ENCODE results near the gene FNDC8. TPM values are rescaled to one million over a fixed set of nuclear protein-coding genes. Genes with fewer than 3 reads are reported as not detected.
"Not testable (repeated sequence)": the region's sequence is repeated elsewhere in the genome, so short reads cannot be mapped to it uniquely, and the experiment has no call there.

The FNDC8 gene
- total and polyA plus RNA-seq, 5 donors from 2014 or later: not detected

- Histone ChIP-seq H3K4me1 (ENCODE audit: control insufficient read depth, insufficient read depth, low read length, poor library complexity, severe bottlenecking) (peaks cover 37% of the 10 kb centered on the region), H3K27me3 (ENCODE audit: control insufficient read depth, insufficient read depth, low read length) (no peaks in the 10 kb centered on the region), H3K36me3 (ENCODE audit: control insufficient read depth, insufficient read depth, low read length) (no peaks in the 10 kb centered on the region), H3K9me3 (ENCODE audit: control insufficient read depth in 2 of 2, low read length in 2 of 2) (no peaks in the 10 kb centered on the region), H3K27ac (ENCODE audit: insufficient read depth, low read length, poor library complexity, severe bottlenecking) (no peak overlapping the region), H3K4me3 (ENCODE audit: low read depth, low read length) (no peak overlapping the region)
- H3K4me1 Mint-ChIP-seq: peaks cover 21 to 92% (median 46%) of the 10 kb centered on the region in 4 donors
- ATAC-seq (ENCODE audit: low read depth in 2 of 2): no peak
- H3K9me3 Mint-ChIP-seq: peaks cover 0 to 5% (median 0%) of the 10 kb centered on the region in 7 donors
- no peaks in the 10 kb centered on the region for H3K36me3 Mint-ChIP-seq
- peak overlapping the region in 3 of 4 donors; percentile 13 to 25 (median 19) for H3K4me3 Mint-ChIP-seq
- DNase-seq: no peak
- H3K27me3 Mint-ChIP-seq: no peaks in the 10 kb centered on the region
- peak overlapping the region; percentile 75 to 95 (median 77) for H3K27ac Mint-ChIP-seq
Observed at GRCh38 chr17:35175638-35176415, 54.4 kb downstream of the FNDC8 start.

- H3K27ac ChIP-seq (ENCODE audit: insufficient read depth, low read length, poor library complexity, severe bottlenecking): no peak overlapping the region
Observed at GRCh38 chr17:35176897-35177296, 55.5 kb downstream of the FNDC8 start.

GRCh38 chr17:35179379-35179778, 58.0 kb downstream of the FNDC8 start:
- H3K27me3 Mint-ChIP-seq; H3K4me3 ChIP-seq (ENCODE audit: low read depth, low read length); H3K4me3 Mint-ChIP-seq; H3K27me3 ChIP-seq (ENCODE audit: control insufficient read depth, insufficient read depth, low read length); H3K9me3 Mint-ChIP-seq; H3K27ac ChIP-seq (ENCODE audit: insufficient read depth, low read length, poor library complexity, severe bottlenecking); H3K36me3 ChIP-seq (ENCODE audit: control insufficient read depth, insufficient read depth, low read length); ATAC-seq (ENCODE audit: low read depth in 2 of 2); DNase-seq; H3K36me3 Mint-ChIP-seq; H3K9me3 ChIP-seq (ENCODE audit: control insufficient read depth in 2 of 2, low read length in 2 of 2): not testable (repeated sequence)
- peaks cover 20% of the 10 kb centered on the region for H3K4me1 ChIP-seq (ENCODE audit: control insufficient read depth, insufficient read depth, low read length, poor library complexity, severe bottlenecking)
- peaks cover 16 to 88% (median 40%) of the 10 kb centered on the region in 4 donors for H3K4me1 Mint-ChIP-seq
- peak overlapping the region in 2 of 3 donors; percentile 78 to 85 for H3K27ac Mint-ChIP-seq

More at GRCh38 chr17:35176897-35177296, 55.5 kb downstream of the FNDC8 start:
- ATAC-seq (ENCODE audit: low read depth in 2 of 2): no peak
- H3K36me3 ChIP-seq (ENCODE audit: control insufficient read depth, insufficient read depth, low read length): no peaks in the 10 kb centered on the region
- peaks cover 16 to 88% (median 40%) of the 10 kb centered on the region in 4 donors for H3K4me1 Mint-ChIP-seq
- H3K4me1 ChIP-seq (ENCODE audit: control insufficient read depth, insufficient read depth, low read length, poor library complexity, severe bottlenecking): peaks cover 29% of the 10 kb centered on the region
- no peaks in the 10 kb centered on the region for H3K9me3 ChIP-seq (ENCODE audit: control insufficient read depth in 2 of 2, low read length in 2 of 2)
- peak overlapping the region in 1 of 4 donors; percentile 79 for H3K4me3 Mint-ChIP-seq
- no peaks in the 10 kb centered on the region for H3K36me3 Mint-ChIP-seq
- H3K27me3 Mint-ChIP-seq: no peaks in the 10 kb centered on the region
- peak overlapping the region; percentile 91 to 95 (median 92) for H3K27ac Mint-ChIP-seq
- H3K9me3 Mint-ChIP-seq: peaks cover 0 to 5% (median 0%) of the 10 kb centered on the region in 7 donors
- no peak for DNase-seq
- no peaks in the 10 kb centered on the region for H3K27me3 ChIP-seq (ENCODE audit: control insufficient read depth, insufficient read depth, low read length)
- no peak overlapping the region for H3K4me3 ChIP-seq (ENCODE audit: low read depth, low read length)

Other genes starting within 250 kb of the FNDC8 start
- gene CCT6B, start 160.2 kb upstream of the FNDC8 start, total RNA-seq: 2.7 TPM
- gene CCT6B, start 160.2 kb upstream of the FNDC8 start, polyA plus RNA-seq: 1 to 10 TPM; 1.3 to 4.2 (median 1.7) TPM
- 36.4 TPM for gene ZNF830, start 160.1 kb upstream of the FNDC8 start, total RNA-seq
- 10 to 100 TPM; 15.8 to 28.6 (median 21.0) TPM for gene ZNF830, start 160.1 kb upstream of the FNDC8 start, polyA plus RNA-seq
- 39.1 TPM for gene LIG3, start 141.1 kb upstream of the FNDC8 start, total RNA-seq
- 10 to 100 TPM in 3 of 4 donors, 1 to 10 TPM in 1; 9.5 to 11.4 (median 10.5) TPM for gene LIG3, start 141.1 kb upstream of the FNDC8 start, polyA plus RNA-seq
- gene RFFL, start 57.9 kb upstream of the FNDC8 start, total RNA-seq: 118 TPM
- gene RFFL, start 57.9 kb upstream of the FNDC8 start, polyA plus RNA-seq: 100 to 1,000 TPM in 1 of 4 donors, 10 to 100 TPM in 3; 69.8 to 128 (median 79.3) TPM
- gene RAD51D, start 1.8 kb upstream of the FNDC8 start, total RNA-seq: 11.7 TPM
- gene RAD51D, start 1.8 kb upstream of the FNDC8 start, polyA plus RNA-seq: 10 to 100 TPM in 2 of 4 donors, 1 to 10 TPM in 2; 7.0 to 11.5 (median 10.3) TPM
- gene NLE1, start 20.7 kb downstream of the FNDC8 start, total RNA-seq: 9.8 TPM
- gene NLE1, start 20.7 kb downstream of the FNDC8 start, polyA plus RNA-seq: 1 to 10 TPM; 3.1 to 5.3 (median 3.8) TPM
- gene UNC45B, start 26.2 kb downstream of the FNDC8 start, total RNA-seq: 0.44 TPM
- gene UNC45B, start 26.2 kb downstream of the FNDC8 start, polyA plus RNA-seq: under 1 TPM; 0.29 to 0.63 (median 0.43) TPM
- gene SLC35G3, start 72.8 kb downstream of the FNDC8 start, total RNA-seq: not detected
- under 1 TPM; 0.08 to 0.19 (median 0.13) TPM for gene SLC35G3, start 72.8 kb downstream of the FNDC8 start, polyA plus RNA-seq
- 221 TPM for gene SLFN5, start 121.5 kb downstream of the FNDC8 start, total RNA-seq
- 100 to 1,000 TPM; 122 to 219 (median 162) TPM for gene SLFN5, start 121.5 kb downstream of the FNDC8 start, polyA plus RNA-seq